CD4-positive, alpha-beta T cell treated with Interferon alpha-2 for 1 hour (primary cell): Measurements from ENCODE around the gene FMNL2.

ENCODE experiments used
- DNase-seq, 2 donors: peaks; one replicate each; pipeline ENCODE4 v3.0.0-alpha.2; 2020 to 2022

FMNL2 gene

DNA sequence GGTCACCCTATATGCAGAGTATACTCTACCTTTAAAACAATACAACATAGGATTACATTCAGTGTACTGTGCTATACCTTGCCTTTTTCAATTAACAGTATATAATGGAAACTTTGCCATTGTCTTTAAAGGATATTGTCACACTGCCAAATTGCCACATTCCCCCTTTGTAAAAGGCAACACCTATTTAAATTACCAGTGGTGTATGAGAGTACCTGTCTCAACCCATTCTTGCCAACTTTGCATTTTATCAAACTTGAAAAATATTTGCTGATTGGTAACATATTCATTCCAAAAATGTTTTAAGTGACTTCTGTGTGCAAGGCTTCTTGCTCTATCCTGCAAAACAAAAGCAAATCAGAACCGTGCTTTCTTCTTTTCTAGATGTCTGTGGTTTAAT is 92.9 kb downstream of the FMNL2 start:
- no peak for DNase-seq

DNA sequence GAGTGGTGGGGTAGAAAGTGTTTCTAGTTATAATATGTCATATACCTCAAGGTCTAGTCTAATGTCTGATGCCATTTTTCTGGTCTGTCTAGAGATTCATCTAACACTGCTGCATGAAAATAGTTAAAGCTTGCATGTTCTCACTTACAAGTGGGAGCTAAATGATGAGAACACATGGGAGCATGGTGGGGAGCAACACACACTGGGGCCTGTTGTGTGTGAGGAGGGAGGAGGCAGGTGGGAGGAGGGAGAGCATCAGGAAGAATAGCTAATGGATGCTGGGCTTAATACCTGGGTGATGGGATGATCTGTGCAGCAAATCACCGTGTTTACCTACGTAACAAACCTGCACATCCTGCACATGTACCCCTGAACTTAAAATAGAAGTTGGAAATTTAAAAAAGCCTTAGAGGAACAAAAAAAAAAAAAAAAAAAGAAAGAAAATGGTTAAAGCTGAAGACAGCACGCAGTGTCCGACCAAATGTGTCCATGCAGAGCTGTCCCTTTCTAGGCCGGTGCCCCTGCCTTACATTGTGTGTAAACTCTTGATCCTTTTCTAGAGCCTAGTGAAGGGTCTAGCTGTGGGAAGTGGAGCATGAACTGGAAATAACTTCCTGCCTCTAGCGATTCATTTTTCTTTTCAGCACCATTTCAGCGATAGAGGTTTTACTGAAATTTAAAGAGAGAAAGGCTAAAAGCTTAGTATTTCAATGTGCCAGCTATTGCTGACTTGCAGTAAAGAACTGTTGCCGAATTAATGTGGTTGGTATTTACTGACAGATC is 94.0 kb downstream of the FMNL2 start:
- DNase-seq, result no peak

DNA sequence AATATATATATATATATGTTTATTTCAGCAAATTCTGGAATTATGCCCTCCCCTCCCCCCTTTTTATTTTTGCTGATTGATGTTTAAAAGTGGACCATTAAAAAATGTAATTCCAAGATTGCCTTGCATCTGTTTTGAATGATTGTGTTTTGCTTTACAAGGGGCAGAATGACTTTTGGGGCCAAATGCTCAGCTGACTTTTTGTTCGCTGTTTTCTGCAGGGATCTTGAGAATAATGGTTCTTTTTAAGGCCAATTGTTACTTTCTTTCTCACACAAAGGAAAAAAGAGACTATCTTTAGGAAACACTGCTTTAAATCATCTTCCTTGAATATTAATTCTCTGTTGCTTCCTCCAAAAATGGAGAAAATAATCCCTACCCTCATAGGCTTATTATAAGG is 95.9 kb downstream of the FMNL2 start:
- no peak for DNase-seq

DNA sequence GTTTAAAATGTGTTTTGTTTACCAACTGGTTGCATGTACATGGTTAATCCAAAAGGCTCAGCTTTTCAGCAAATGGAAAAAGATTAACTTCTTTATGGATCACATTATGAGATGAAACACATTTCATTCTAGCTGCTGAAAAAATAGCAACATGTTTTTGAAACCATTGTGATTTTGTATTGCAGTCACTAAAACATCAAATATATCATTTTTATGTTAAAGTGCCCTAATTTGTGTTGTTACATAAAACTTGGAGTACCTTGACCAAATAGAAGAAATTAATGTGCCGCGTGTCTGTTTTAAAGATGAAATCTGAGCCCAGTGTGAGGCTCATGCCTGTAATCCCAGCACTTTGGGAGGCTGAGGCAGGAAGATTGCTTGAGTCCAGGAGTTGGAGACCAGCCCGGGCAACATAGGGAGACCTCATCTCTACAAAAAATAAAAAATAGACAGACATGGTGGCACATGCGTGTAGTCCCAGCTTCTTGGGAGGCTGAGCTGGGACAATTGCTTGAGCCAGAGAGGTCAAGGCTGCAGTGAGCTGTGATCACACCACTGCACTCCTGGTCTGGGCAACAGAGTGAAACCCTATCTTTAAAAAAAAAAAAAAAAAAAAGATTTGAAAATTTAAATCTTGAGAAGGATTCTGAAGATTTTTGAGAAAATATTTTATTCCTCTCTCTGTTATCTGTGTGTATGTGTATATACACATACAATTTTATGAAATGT is 96.6 kb downstream of the FMNL2 start:
- no peak for DNase-seq

DNA sequence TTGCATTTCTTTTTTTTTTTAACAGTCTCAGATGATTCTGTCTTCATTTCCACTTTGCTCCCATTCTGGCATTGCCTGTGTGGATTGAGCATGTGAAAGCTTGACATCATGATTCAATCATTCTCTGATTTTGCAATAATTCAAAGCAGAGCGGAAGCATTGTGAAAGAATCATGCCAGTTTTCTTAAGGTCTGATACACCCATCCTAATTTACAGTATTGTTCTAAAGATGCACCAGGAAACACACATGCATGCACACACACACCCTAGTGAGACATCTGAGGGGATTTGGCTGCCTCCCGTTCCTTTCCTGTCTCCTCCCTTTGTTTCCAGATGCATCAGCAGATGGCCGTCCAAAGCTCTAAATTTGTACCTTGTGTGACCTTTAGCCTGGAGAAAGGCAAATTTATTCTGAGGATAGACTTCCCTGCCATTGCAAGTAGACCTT is 97.3 kb downstream of the FMNL2 start:
- DNase-seq, result peak; percentile 3 to 31

DNA sequence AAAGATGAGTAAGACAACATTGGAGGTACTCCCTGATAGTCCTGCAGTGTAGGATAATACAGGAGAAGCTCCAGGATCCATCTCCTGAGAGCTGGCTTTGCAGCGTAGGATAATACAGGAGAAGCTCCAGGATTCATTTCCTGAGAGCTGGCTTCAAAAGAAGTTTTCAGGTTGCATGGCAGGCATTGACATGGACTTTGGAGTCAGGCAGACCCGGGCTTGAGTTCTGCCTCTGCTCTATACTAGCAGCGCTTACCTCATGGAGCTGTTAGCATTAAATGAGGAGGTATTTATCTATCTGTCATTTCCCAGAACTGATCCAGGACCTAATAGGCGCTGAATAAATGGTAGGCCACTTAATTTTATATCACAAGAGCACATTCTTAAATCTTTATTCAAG is 97.8 kb downstream of the FMNL2 start:
- no peak for DNase-seq

DNA sequence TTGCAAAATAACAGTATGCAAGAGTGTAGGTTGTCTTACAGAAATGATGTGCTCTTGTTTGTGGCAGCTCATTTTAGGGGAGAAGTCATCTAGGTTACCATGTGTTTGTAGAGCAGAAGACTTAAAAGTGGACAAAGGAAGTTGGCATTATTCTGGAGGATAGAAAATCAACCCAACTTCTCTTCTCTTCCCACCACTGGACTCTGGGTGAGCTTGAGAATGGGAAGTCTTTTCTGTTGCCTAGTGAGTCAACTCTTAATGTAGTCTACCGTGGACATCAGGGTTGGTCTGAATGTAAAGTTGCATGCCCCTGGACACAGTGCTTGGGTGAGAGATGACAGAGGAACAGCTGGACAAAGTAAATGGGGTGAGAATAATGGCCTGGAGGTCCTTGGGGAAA is 98.3 kb downstream of the FMNL2 start:
- no peak for DNase-seq

DNA sequence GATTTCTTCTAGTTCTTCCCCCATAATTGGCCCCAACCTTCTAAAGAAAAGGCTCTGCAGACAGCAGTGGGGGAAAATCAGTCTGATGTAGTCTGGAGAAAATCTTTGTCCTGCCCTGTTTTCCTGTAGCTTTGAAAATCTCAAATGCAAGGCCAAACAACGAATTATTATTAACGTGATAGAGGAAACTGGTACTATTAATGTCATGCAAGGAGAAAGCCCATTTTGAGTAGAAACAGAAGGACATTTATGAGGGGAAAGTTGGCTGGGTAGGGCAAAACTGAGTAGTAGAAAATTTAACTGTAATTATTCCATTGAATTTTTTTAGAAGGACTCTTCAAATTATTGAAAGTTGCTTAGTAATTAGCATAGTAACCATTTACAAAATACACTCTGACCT is 98.8 kb downstream of the FMNL2 start:
- DNase-seq, result no peak

DNA sequence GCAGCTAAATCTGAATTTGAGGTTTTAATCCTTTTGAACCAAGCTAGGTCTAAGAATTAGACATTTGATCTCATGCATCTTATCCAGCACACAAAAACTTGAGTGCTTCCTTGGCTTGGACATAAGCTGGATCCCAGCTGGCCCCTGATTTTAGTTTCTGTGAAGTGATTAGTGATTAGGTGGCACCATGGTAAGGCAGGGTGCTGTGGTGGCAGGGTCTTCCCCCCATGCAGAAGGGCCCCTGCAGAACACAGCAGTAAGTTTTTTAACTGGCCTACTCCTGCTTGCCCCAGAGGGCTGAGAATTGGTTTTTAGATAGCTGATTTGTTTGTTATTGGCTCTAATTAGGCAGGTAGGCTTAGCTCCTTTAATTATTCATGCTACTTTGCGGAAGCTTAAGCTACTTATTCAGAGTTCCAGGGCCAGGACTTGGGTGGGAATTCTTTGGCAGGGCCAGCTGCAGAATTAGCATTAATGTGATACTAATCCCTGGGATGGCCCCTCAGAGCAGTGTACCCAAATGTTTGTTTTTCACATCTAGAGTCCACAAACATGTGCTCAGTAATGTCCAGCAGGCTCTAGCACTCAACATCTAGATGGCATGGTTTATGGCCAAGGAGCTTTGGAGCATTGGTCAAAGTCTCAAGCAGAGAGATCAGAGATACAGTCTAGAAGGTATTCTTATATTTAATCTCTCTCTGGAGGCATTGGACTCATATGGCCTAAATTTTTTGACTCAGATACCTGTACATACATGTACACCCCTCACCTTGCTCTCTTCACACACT is 99.6 kb downstream of the FMNL2 start:
- no peak for DNase-seq

DNA sequence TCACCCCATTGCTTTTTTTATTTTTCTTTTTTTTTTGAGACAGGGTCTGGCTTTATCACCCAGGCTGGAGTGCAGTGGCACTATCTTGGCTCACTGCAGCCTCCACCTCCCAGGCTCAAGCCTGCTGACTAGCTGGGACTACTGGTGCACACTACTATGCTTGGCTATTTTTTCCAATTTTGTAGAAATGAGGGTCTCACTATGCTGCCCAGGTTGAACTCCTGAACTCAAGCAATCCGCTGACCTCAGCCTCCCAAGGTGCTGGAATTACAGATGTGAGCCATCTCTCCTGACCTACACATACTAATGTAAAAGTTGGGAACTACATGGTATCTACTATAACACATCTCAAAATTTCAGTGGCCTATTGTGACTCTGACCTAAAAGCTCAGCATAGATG is 101.2 kb downstream of the FMNL2 start:
- DNase-seq, result no peak

DNA sequence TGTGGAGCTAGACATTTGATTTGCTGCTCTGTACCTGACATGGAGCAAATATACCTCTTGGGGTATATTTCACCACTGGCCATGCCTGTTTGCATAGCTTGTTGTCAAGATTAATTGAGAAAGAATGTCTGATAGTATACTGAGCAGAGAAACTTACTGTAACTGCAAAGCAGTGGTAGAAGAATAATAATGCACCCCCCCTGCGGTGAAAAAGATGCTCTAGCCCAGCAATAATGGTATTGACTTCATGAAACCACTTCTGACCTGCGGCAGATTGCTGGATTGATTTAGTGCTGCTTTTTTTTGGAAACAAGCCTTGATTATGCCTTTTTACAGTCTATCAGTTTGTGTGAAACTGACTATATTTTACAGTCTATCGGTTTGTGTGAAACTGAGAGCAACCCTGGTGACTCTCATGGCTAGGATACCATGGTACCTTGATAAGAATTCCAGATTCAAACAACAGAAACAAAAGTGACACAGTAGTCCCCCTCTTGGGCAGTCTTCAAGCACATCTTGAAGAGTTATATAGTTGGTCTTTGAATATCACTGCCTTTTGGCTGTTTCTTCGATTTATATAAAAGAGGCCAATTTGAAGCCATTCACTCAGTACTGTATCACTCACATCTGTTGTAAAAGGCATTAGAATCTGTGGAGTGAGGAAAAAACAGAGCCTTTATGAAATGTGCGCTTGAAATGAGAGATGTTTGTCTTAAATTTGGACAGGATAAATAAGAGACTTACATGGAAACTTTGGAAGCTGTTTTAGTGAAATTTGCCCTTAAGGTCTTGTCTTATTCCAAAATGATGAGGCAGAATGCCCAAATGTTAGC is 102.5 kb downstream of the FMNL2 start:
- no peak for DNase-seq

DNA sequence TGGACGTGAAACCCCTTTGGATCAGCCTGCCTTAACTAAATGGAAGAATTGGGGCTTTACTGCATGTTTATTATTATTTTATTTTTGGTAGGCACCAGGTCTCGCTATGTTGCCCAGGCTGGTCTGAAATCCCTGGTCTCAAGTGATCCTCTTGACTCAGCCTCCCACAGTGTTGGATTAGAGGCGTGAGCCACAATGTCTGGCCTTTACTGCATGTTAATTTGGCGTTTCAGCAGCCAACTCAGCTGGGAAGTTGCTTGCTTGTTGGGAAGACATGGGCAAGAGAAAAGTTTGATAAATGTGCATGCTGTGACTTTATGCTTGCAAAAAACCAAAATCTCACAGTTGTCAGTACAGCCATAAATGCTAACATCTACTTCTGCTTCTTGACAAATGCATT is 105.1 kb downstream of the FMNL2 start:
- no peak for DNase-seq

DNA sequence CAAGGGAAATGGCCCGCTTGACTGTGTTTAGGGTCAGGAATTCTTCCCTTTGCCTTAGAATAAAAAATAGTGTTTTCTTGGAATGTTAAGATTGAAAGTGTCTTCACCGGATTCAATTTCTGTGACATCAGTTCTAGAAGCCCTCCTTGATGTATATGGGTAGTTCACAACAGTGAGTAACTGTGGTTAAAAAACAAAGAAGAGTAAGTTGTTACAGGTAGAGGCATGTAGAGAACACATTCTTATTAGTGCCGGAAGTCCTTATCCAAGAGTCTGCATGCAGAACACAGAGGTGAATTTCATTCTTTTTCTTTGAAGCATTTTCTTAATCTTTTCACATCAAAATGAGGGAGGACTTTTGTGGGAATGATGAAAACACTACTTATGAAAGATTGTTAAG is 105.5 kb downstream of the FMNL2 start:
- no peak for DNase-seq

DNA sequence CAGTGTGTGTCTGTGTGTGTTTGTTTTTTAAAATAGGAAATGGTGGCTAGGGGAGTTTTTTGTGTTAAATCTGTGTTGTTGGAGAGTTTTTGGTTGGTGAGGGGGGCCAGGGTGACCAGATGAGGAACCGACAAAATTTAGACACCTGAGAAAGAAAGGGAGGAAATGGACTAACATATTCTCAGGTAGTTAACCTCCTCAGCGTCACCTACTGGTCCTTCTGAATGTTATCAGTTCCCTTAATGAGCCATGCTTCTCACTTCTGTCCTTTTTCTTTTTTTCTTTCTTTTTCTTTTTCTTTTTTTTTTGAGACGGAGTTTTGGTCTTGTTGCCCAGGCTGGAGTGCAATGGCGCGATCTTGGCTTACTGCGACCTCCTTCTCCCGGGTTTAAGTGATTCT is 107.0 kb downstream of the FMNL2 start:
- DNase-seq, result no peak

DNA sequence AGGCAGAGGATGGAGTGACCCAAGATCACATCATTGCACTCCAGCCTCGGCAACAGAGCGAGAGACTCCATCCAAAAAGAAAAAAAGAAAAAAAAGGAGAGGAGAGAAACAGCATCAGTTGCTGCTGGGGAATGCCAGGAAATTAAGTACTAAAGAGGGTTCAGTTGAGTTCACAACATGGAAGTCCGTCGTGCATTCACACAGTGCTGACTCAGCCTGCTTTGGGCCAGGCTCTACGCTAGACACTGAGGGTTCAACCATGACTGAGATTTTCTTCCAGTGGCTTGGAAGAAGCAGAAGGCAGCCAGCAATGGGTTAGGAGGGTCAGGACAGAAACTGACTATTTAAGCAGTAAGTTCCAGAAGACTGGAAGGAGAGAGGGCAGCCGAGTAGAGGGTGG is 108.8 kb downstream of the FMNL2 start:
- DNase-seq, result no peak

DNA sequence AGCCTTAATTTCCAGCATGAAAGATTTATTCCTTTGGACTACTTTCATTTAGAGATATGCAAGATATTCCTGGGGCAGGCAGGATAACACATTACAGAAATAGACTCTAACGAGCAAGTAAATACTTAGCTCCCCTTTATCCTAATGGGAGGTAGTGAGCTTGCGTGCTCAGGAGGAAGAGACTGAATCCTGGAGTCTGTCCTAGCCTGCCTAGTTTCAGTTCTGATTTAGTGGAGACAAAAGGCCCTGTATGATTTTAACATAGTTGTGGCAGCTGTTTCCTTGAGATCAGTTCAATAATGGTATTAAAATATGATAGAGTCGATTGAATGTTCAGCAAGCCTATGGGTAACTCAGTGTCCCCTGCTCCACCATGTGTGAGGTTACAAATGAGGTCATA is 109.5 kb downstream of the FMNL2 start:
- no peak for DNase-seq

DNA sequence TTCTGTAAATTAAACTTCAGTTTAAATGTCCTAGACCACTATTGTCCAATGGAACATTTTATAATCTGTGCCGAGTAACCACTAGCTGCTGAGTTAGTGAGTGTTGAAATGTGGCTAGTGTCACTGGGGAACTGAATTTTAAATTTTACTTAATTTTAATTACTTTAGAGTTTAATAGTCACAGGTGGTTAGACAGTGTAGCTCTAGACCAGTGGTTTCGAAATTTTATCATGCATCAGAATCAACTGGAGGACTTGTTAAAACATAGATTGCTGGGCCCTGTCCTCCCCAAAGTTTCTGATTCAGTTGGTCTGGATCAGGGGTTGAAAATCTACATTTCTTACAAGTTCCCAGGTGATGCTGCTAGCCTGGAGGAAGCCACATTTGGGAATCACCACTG is 110.4 kb downstream of the FMNL2 start:
- DNase-seq, result no peak

DNA sequence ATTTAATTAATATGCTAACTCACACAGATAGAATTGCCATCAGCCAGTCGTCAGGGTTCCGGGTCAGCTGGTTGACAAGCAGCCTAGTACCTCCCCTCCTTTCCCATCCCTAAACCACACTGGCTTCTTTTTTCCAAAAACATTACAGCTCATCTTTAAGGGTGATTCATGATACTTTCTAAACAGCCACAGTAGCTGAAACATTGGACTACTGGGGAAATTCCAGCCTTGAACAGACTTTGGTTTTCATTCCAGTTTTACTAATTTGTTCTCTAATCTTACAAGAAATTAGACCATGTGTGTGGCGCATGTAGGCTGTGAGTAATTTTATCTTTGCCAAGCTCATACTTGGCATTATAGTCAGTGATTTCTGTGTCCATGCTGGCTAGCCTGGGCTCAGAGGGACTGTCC is 110.8 kb downstream of the FMNL2 start:
- DNase-seq, result no peak

DNA sequence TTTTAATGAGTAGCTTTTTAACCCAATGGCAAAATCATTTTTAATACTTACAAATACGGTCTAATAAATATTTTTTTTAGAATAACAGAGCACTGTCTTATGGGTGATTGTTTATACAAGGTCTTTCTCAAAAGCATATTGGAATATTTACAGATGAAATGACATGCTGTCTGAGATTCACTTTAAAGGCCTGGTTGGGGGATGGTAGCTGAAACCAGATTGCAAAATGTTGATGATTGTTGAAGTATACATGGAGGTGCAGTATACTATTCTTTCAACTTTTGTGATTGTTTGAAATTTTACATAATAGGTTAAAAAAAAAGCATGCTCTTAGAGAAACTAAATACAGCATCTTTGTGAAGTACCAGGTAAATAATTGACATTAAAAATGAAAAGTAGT is 111.2 kb downstream of the FMNL2 start:
- no peak for DNase-seq

DNA sequence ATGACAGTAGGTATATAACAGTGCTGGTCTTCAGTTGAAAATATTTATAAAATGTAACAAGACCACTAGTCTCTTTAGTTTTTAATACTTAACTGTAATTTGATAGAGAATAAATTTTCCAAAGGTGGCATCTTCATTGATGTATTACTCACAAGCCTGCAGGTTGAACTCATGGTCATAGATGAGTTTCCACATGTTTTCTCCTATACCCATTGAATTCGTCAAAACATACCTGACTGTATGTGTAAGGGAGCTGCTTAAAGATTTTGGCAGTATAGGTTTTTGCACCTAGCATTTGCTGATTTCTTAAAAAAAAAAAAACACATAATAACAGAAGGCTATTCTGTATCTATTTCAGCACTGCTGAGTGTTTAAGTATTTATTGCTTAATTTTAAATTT is 112.9 kb downstream of the FMNL2 start:
- DNase-seq, result no peak

DNA sequence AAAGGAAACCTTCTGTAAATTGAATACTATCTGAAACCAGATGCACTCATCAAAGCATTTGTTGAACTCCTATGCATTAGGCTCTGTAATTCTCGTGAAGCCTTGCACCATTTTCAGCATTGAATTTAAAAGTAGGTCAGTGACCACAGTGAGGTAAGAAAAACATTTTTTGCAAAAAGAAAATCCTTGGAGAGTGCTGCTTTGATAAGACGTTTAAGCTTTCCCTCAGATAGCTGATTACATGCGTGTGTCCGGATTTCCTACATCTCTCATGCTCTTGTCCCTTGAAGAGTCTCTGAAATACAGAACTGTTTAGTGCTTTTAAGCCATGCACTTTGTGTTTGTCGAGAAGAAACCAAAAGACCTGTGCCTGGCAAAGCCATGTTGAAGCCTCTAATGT is 113.6 kb downstream of the FMNL2 start:
- no peak for DNase-seq

DNA sequence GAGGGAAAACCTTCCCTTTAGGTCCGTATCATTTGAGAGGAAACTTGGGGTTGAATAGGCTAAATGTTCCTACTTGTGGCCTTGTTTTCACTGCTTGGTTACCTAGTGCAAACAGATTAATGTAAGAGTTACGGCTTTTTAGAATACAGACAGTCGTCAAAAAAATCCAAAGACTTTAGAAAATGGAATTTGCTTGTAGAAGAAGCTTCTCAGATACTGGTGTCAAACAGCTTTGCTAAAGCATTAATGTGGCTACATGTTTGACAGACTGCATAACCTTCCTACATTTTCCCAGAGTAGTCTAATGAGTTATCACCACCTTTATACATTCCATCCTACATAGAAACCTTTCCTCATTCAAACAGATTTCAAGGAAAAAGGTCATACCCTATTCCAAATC is 114.6 kb downstream of the FMNL2 start:
- DNase-seq, result no peak

DNA sequence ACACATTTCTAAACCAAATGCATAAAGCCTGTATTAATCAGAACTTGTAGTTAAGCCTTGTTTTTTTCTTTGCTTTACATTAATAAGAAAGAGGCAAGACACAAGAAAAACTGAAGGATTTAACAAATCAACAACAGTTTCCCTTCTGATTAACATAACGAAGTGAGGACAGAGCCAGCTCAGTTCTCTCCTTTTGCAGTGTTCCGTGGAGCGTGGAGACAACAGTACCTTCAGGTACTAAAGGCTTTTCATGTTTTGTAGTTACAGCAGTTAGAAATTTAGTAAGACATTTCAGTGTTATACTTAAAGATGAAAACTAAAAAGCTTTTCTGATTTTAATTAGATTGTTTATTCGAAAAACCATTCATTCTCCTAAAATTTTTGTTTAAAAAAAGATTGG is 115.2 kb downstream of the FMNL2 start:
- DNase-seq, result no peak
